H1 (cell line): ENCODE measurements around the gene TOR4A. TPM values are rescaled to one million over a fixed set of nuclear protein-coding genes. Genes with fewer than 3 reads are reported as not detected.

Source experiments
- CBX5 ChIP-seq: fragments of 300-800, 300-1000 bp; sonication (generic); IDR thresholded peaks from 2 replicates; pipeline ENCODE4 v1.7.1; 2016; ENCODE audit warnings: antibody characterized with exemption, low read length, low read depth
- CHD2 ChIP-seq: IDR thresholded peaks from 2 replicates; pipeline ENCODE4 v1.6.1; 2012; ENCODE audit warnings: low read length, improper control_type of control experiment
- CTCF ChIP-seq, 3 experiments: IDR thresholded peaks; 1 replicate in 2 of 3; 2 replicates in 1 of 3; pipeline versions ENCODE4 v1.5.1 to v1.6.1; 2011; ENCODE audit warnings: low read length in 3 of 3, mild to moderate bottlenecking in 3 of 3, inconsistent platforms in 2 of 3, low read depth in 1 of 3, moderate library complexity in 1 of 3; ENCODE audit not compliant: insufficient read depth in 1 of 3; ENCODE audit errors: control extremely low read depth in 1 of 3
- EGR1 ChIP-seq: IDR thresholded peaks from 2 replicates; pipeline ENCODE4 v1.6.1; 2011; ENCODE audit warnings: low read depth, low read length, borderline replicate concordance
- EP300 ChIP-seq, 2 experiments: IDR thresholded peaks; 1 replicate in 1 of 2; 2 replicates in 1 of 2; pipeline ENCODE4 v1.6.1; 2011 to 2012; ENCODE audit warnings: low read depth in 2 of 2, low read length in 2 of 2, mild to moderate bottlenecking in 2 of 2, borderline replicate concordance in 1 of 2, inconsistent platforms in 1 of 2, moderate library complexity in 1 of 2
- FOSL1 ChIP-seq: IDR thresholded peaks from 2 replicates; pipeline ENCODE4 v1.6.1; 2011; ENCODE audit warnings: mild to moderate bottlenecking, low read depth, low read length, moderate library complexity; ENCODE audit not compliant: insufficient read depth
- GABPA ChIP-seq: IDR thresholded peaks from 2 replicates; pipeline ENCODE4 v1.6.1; 2011; ENCODE audit warnings: mild to moderate bottlenecking, low read length, moderate library complexity, borderline replicate concordance; ENCODE audit not compliant: insufficient read depth
- HDAC2 ChIP-seq, 2 experiments: fragments of 300-600 bp in 1 of 2; sonication (generic) in 1 of 2; IDR thresholded peaks; 2 replicates each; pipeline ENCODE4 v1.6.1; 2011 to 2012; ENCODE audit warnings: low read depth in 2 of 2, low read length in 2 of 2, mild to moderate bottlenecking in 2 of 2, moderate library complexity in 2 of 2, borderline replicate concordance in 1 of 2, inconsistent platforms in 1 of 2
- HDAC6 ChIP-seq: IDR thresholded peaks from one replicate; pipeline ENCODE4 v1.7.1; 2012; ENCODE audit warnings: low read depth, mild to moderate bottlenecking, inconsistent platforms, low read length, moderate library complexity
- JUN ChIP-seq: IDR thresholded peaks from 2 replicates; pipeline ENCODE4 v1.6.1; 2011; ENCODE audit warnings: low read depth, mild to moderate bottlenecking, improper control_type of control experiment, low read length
- MAFK ChIP-seq: IDR thresholded peaks from 2 replicates; pipeline ENCODE4 v1.6.1; 2012; ENCODE audit warnings: low read depth, mild to moderate bottlenecking, improper control_type of control experiment, low read length
- MAX ChIP-seq: IDR thresholded peaks from 2 replicates; pipeline ENCODE4 v1.6.1; 2012; ENCODE audit warnings: inconsistent platforms
- NRF1 ChIP-seq: IDR thresholded peaks from 2 replicates; pipeline ENCODE4 v1.6.1; 2011; ENCODE audit warnings: mild to moderate bottlenecking, low read depth, low read length, improper control_type of control experiment
- RNF2 ChIP-seq: fragments of 200-900, 300-1000 bp; sonication (generic); IDR thresholded peaks from 2 replicates; pipeline ENCODE4 v1.7.1; 2016; ENCODE audit warnings: borderline replicate concordance, low read depth, mild to moderate bottlenecking, antibody characterized with exemption, low read length; ENCODE audit not compliant: poor library complexity, severe bottlenecking; ENCODE audit errors: missing control alignments
- SAP30 ChIP-seq: fragments of 300-600 bp; sonication (generic); IDR thresholded peaks from 2 replicates; pipeline ENCODE4 v1.7.1; 2012; ENCODE audit warnings: low read length, moderate library complexity, mild to moderate bottlenecking, inconsistent platforms; ENCODE audit not compliant: insufficient read depth, insufficient replicate concordance
- SUZ12 ChIP-seq: fragments of 200-600 bp; sonication (generic); IDR thresholded peaks from 2 replicates; pipeline ENCODE4 v1.6.1; 2012; ENCODE audit warnings: mild to moderate bottlenecking, inconsistent platforms, low read length, moderate library complexity, mixed read lengths
- polyA plus RNA-seq, 7 experiments: library from polyadenylated mRNA; depleted of rRNA in 3 of 7; stranded (reverse) in 5 of 7; unstranded in 2 of 7; fragments of >200 nt in 5 of 7; fragments of 200-250 nt in 2 of 7; gene quantifications; 1 replicate in 5 of 7; 2 replicates in 1 of 7; 4 replicates in 1 of 7; pipeline versions ENCODE4 v1.2.1 to v1.2.3, GENCODE V29; 2011 to 2013; ENCODE audit warnings: missing spikeins in 2 of 7, mixed read lengths in 2 of 7
- total RNA-seq: library from RNA; stranded (reverse); fragmentation: NEBNext Ultra II Directional; extraction: Animal tissue kit (Norgen Biotek cat#: 25700); gene quantifications from 2 replicates; pipeline ENCODE4 v1.2.1, GENCODE V29; 2021

The TOR4A gene
- total and polyA plus RNA-seq, 2 of the 8 experiments (the other 6 are each of a cell fraction or from before 2014, with no cell fraction given), result 8.4 to 9.3 TPM

- TF ChIP-seq RNF2, result no peak
- 0 out of 2 replicates have a peak, but pooled peaks have one; percentile 27 for TF ChIP-seq EGR1
- TF ChIP-seq SAP30, result no peak
- TF ChIP-seq MAFK, result no peak; the same call in 1 of the 2 replicates
- TF ChIP-seq EP300 (IDR thresholded peaks at IDR 0.05; ENCODE audit: borderline replicate concordance in 1 of 2, low read depth in 2 of 2, low read length in 2 of 2), result no peak
- TF ChIP-seq FOSL1, result no peak
- TF ChIP-seq HDAC6, result no peak
- no peak for TF ChIP-seq HDAC2 (IDR thresholded peaks at IDR 0.05; ENCODE audit: borderline replicate concordance in 1 of 2, low read depth in 2 of 2, low read length in 2 of 2)
- no peak for TF ChIP-seq SUZ12
- TF ChIP-seq MAX, result peak; percentile 96
- TF ChIP-seq GABPA, result no peak; the same call in 1 of the 2 replicates
- TF ChIP-seq JUN, result no peak
- no peak for TF ChIP-seq CBX5
- TF ChIP-seq NRF1, result no peak
- TF ChIP-seq CHD2, result no peak
- TF ChIP-seq CTCF (IDR thresholded peaks at IDR 0.05; ENCODE audit: control extremely low read depth in 1 of 3, insufficient read depth in 1 of 3, low read depth in 1 of 3, low read length in 3 of 3), result peak; percentile 82 to 87 (median 84)
These were observed 9.5 kb downstream of the TOR4A start (continued) for GRCh38 chr9:137286975-137287383.
